DND-41 (cell line): ENCODE measurements around the gene NKAIN2.

Experiments
- ATAC-seq: fragments of 200-7000 bp; cut with Tn5 transposase; 3 replicates; pipeline ENCODE4 v1.9.1; 2021; ENCODE audit warnings: low read depth; ENCODE audit not compliant: insufficient read depth
- DNase-seq: peaks from one replicate; pipeline ENCODE4 v3.0.0-alpha.2; 2020
- H2AFZ ChIP-seq: 2 replicates; pipeline ENCODE4 v1.6.0; 2012; ENCODE audit warnings: low read depth, low read length
- H3K27ac ChIP-seq: 2 replicates; pipeline ENCODE4 v1.5.1; 2012; ENCODE audit warnings: low read length, inconsistent platforms
- H3K27me3 ChIP-seq: fragments of 200-600 bp; sonication (generic); 2 replicates; pipeline ENCODE4 v1.6.0; 2012; ENCODE audit warnings: low read length, mild to moderate bottlenecking, inconsistent platforms; ENCODE audit not compliant: insufficient read depth, poor library complexity
- H3K36me3 ChIP-seq: 2 replicates; pipeline ENCODE4 v1.5.1; 2012; ENCODE audit warnings: low read length, inconsistent platforms; ENCODE audit not compliant: insufficient read depth
- H3K4me1 ChIP-seq: 2 replicates; pipeline ENCODE4 v1.5.1; 2012; ENCODE audit warnings: mild to moderate bottlenecking, low read length; ENCODE audit not compliant: insufficient read depth
- H3K4me2 ChIP-seq: 2 replicates; pipeline ENCODE4 v1.6.0; 2012; ENCODE audit warnings: mild to moderate bottlenecking, moderate library complexity, low read length, inconsistent platforms; ENCODE audit not compliant: insufficient read depth
- H3K4me3 ChIP-seq, 2 experiments: fragments of 200-600 bp in 1 of 2; shearing (Covaris generic) in 1 of 2; 2 replicates each; pipeline ENCODE4 v1.5.1; 2012 to 2016; ENCODE audit warnings: inconsistent platforms in 2 of 2, low read length in 2 of 2, mild to moderate bottlenecking in 2 of 2, low read depth in 1 of 2, moderate library complexity in 1 of 2
- H3K79me2 ChIP-seq: 2 replicates; pipeline ENCODE4 v1.6.0; 2012; ENCODE audit warnings: low read length, inconsistent platforms; ENCODE audit not compliant: insufficient read depth
- H3K9ac ChIP-seq: 2 replicates; pipeline ENCODE4 v1.6.0; 2012; ENCODE audit warnings: low read depth, mild to moderate bottlenecking, inconsistent platforms, low read length, moderate library complexity
- H3K9me3 ChIP-seq: 2 replicates; pipeline ENCODE4 v1.5.1; 2012; ENCODE audit warnings: low read length, moderate library complexity, mild to moderate bottlenecking, inconsistent platforms; ENCODE audit not compliant: insufficient read depth, severe bottlenecking
- H4K20me1 ChIP-seq: 2 replicates; pipeline ENCODE4 v1.6.0; 2012; ENCODE audit warnings: low read length; ENCODE audit not compliant: insufficient read depth
- CTCF ChIP-seq: IDR thresholded peaks from 2 replicates; pipeline ENCODE4 v1.5.1; 2012; ENCODE audit warnings: borderline replicate concordance, low read length, moderate library complexity, mild to moderate bottlenecking; ENCODE audit not compliant: poor library complexity, severe bottlenecking; ENCODE audit errors: extremely low read depth
- EZH2 ChIP-seq: IDR thresholded peaks from 3 replicates; pipeline ENCODE4 v1.6.1; 2012; ENCODE audit warnings: borderline replicate concordance, low read depth, mild to moderate bottlenecking, moderate library complexity, low read length, inconsistent platforms; ENCODE audit not compliant: severe bottlenecking

NKAIN2 gene

GRCh38 chr6:124073021-124073420, 269.4 kb downstream of the NKAIN2 start:
- DNase-seq (no peak), ATAC-seq (no peak)
- Histone ChIP-seq H2AFZ (no peak overlapping the region), H3K36me3 (no peaks in the 10 kb centered on the region), H3K27me3 (no peaks in the 10 kb centered on the region), H3K4me1 (no peaks in the 10 kb centered on the region), H3K4me3 (no peak overlapping the region), H3K79me2 (no peaks in the 10 kb centered on the region), H4K20me1 (no peaks in the 10 kb centered on the region), H3K9ac (no peak overlapping the region), H3K9me3 (no peaks in the 10 kb centered on the region), H3K27ac (no peak overlapping the region), H3K4me2 (no peak overlapping the region)
- TF ChIP-seq EZH2 (no peak), CTCF (no peak)

- Histone ChIP-seq H3K9me3 (no peaks in the 10 kb centered on the region), H3K36me3 (no peaks in the 10 kb centered on the region), H3K27me3 (no peaks in the 10 kb centered on the region), H3K27ac (no peak overlapping the region), H3K4me1 (no peaks in the 10 kb centered on the region), H3K4me3 (no peak overlapping the region), H4K20me1 (no peaks in the 10 kb centered on the region), H3K79me2 (no peaks in the 10 kb centered on the region), H3K9ac (no peak overlapping the region), H3K4me2 (no peak overlapping the region), H2AFZ (no peak overlapping the region)
- TF ChIP-seq CTCF = no peak
- TF ChIP-seq EZH2 = no peak
- DNase-seq = no peak
- no peak for ATAC-seq
Observed at GRCh38 chr6:124073820-124074587, 270.3 kb downstream of the NKAIN2 start.

- H4K20me1 ChIP-seq = no peaks in the 10 kb centered on the region
- DNase-seq (no peak), ATAC-seq (no peak)
- no peak overlapping the region for H3K4me2 ChIP-seq
- no peak overlapping the region for H2AFZ ChIP-seq
- no peak overlapping the region for H3K4me3 ChIP-seq
- H3K9ac ChIP-seq = no peak overlapping the region
- H3K4me1 ChIP-seq = no peaks in the 10 kb centered on the region
- H3K27me3 ChIP-seq = no peaks in the 10 kb centered on the region
- H3K79me2 ChIP-seq = no peaks in the 10 kb centered on the region
- no peak overlapping the region for H3K27ac ChIP-seq
- no peaks in the 10 kb centered on the region for H3K9me3 ChIP-seq
- no peaks in the 10 kb centered on the region for H3K36me3 ChIP-seq
- TF ChIP-seq CTCF (no peak), EZH2 (no peak)
Observed at GRCh38 chr6:124074606-124075005, 270.9 kb downstream of the NKAIN2 start.
